Activated T-cell treated with anti-CD3 and anti-CD28 coated beads, Interleukin-2, amount 50 U/mL, for 72 hours (primary cell): ENCODE data around the gene SCFD2. TPM values are rescaled to one million over a fixed set of nuclear protein-coding genes. Genes with fewer than 3 reads are reported as not detected.

Source experiments
- ATAC-seq, 2 donors: fragments of 150-1000 bp; cut with Tn5 transposase; replicated peaks in 1 of 2; 2 replicates each; pipeline ENCODE4 v1.10.0; 2021; ENCODE audit warnings: moderate library complexity in 2 of 2, mild to moderate bottlenecking in 1 of 2
- DNase-seq, 2 donors: peaks; one replicate each; pipeline ENCODE4 v3.0.0; 2021 to 2022; ENCODE audit warnings: mixed read lengths in 1 of 2
- H3K27ac Mint-ChIP-seq: one replicate; pipeline ENCODE4 v1.8.0; 2022; ENCODE audit warnings: mild to moderate bottlenecking, moderate library complexity, mixed read lengths
- H3K27me3 Mint-ChIP-seq: one replicate; pipeline ENCODE4 v1.8.0; 2022; ENCODE audit warnings: low read depth, mixed read lengths
- H3K36me3 Mint-ChIP-seq, 2 donors: one replicate each; pipeline ENCODE4 v1.8.0; 2022; ENCODE audit warnings: mixed read lengths in 2 of 2, mild to moderate bottlenecking in 1 of 2; ENCODE audit not compliant: insufficient read depth in 2 of 2
- H3K4me1 Mint-ChIP-seq: one replicate; pipeline ENCODE4 v1.8.0; 2022; ENCODE audit warnings: low read depth, mixed read lengths
- H3K4me3 Mint-ChIP-seq, 2 donors: one replicate each; pipeline ENCODE4 v1.8.0; 2022; ENCODE audit warnings: mild to moderate bottlenecking in 2 of 2, mixed read lengths in 2 of 2, moderate library complexity in 2 of 2
- H3K9me3 Mint-ChIP-seq, 2 donors: one replicate each; pipeline ENCODE4 v1.8.0; 2022; ENCODE audit warnings: mixed read lengths in 2 of 2
- total RNA-seq, 2 donors: library from RNA; stranded (reverse); gene quantifications; one replicate each; pipeline ENCODE4 v1.2.3, GENCODE V29; 2022

SCFD2 gene
- total RNA-seq, 2 donors from 2014 or later = 15.5 to 17.6 TPM

DNA sequence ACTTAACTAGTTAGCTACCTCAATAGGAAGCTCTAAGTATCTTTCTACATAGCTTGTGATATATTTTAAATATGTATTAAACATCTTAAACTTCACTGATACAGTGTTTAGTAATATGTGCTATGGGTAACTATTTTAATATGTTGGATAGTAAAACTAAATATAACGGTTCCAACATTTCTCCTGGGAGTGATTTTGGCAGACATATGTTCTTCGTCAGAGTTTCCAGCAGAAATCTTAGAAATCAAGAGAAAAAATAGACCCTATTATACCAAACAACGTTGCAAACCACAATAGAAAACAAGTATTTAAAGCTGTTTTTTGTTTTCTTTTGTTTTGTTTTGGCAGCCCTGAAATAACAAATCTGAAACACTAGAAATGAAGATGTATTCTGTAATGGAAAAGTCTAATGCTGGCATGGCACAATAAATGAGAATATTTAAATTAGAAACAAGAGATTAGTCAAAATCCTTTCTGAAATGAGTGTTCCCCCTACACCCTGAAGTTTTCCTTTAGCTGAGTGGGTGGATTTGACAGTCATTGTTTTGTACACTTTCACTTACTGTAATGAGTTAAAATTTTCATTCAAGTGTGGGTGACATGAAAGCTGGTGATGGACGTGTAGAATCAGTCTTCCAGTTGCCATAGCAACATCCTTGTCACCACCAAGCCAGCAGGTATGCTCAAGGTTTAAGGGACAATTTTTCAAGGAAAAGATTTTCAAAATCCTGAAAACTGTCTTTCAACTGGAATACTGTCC, 233.5 kb downstream of the SCFD2 start:
- H3K27ac Mint-ChIP-seq = peak overlapping the region; percentile 97
- H3K4me3 Mint-ChIP-seq = peak overlapping the region; percentile 39 to 69
- H3K9me3 Mint-ChIP-seq = peaks cover 3% of the 10 kb centered on the region in 2 donors
- peaks cover 39% of the 10 kb centered on the region for H3K4me1 Mint-ChIP-seq
- peaks cover 7 to 22% of the 10 kb centered on the region in 2 donors for H3K36me3 Mint-ChIP-seq
- ATAC-seq (peak; percentile 85 to 91), DNase-seq (peak; percentile 32 to 48)
- H3K27me3 Mint-ChIP-seq = no peaks in the 10 kb centered on the region

GRCh38 chr4:53131562-53131925, 234.3 kb downstream of the SCFD2 start:
- Mint-ChIP-seq H3K27me3 (no peaks in the 10 kb centered on the region), H3K36me3 (peaks cover 7 to 22% of the 10 kb centered on the region in 2 donors), H3K27ac (peak overlapping the region; percentile 43), H3K9me3 (peaks cover 3% of the 10 kb centered on the region in 2 donors), H3K4me3 (peak overlapping the region in 1 of 2 donors; percentile 65), H3K4me1 (peaks cover 34% of the 10 kb centered on the region)
- no peak for DNase-seq
- no peak for ATAC-seq

DNA sequence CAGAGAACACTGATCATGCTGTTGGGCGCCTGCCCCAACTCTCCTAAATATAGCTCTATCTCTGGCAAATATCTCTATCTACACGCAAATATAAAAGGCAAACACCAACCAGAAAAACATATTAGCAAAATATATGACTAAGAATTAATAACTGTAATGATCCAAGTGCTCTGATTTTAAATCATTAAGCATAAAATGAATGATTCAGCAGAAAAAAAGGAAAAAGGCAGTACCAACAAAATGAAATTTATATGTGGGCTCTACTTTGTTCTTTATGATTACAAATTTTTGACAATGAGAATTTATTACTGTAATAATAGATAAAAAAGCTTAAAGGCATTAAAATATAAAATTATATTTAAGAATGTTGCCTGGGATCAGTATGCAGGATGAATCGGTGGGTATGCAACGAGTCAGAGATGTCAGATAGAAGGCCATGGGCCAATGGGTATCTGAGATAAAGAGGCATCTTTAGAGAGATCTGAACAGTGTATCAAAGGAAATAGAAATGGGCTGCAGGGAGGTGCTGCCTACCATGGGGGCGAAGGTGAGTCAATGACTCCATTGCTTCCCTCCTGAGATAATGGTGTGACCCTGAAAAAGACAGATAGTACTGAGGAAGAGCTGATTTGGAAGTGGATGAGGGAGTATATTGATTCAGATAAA, 234.8 kb downstream of the SCFD2 start:
- peak; percentile 27 to 35 for ATAC-seq
- peak overlapping the region; percentile 43 for H3K27ac Mint-ChIP-seq
- peaks cover 34% of the 10 kb centered on the region for H3K4me1 Mint-ChIP-seq
- peak in 1 of 2 donors; percentile 5 for DNase-seq
- H3K9me3 Mint-ChIP-seq = peaks cover 3% of the 10 kb centered on the region in 2 donors
- H3K27me3 Mint-ChIP-seq = no peaks in the 10 kb centered on the region
- H3K36me3 Mint-ChIP-seq = peaks cover 7 to 22% of the 10 kb centered on the region in 2 donors
- peak overlapping the region; percentile 17 to 65 for H3K4me3 Mint-ChIP-seq

- Mint-ChIP-seq H3K4me1 (peaks cover 31% of the 10 kb centered on the region), H3K27ac (no peak overlapping the region), H3K36me3 (peaks cover 7 to 14% of the 10 kb centered on the region in 2 donors), H3K9me3 (peaks cover 3% of the 10 kb centered on the region in 2 donors), H3K27me3 (no peaks in the 10 kb centered on the region), H3K4me3 (no peak overlapping the region)
- ATAC-seq = no peak
- no peak for DNase-seq
Observed at GRCh38 chr4:53128706-53129357, 237.0 kb downstream of the SCFD2 start.

- H3K9me3 Mint-ChIP-seq = peaks cover 3% of the 10 kb centered on the region in 2 donors
- H3K27ac Mint-ChIP-seq = no peak overlapping the region
- H3K27me3 Mint-ChIP-seq = no peaks in the 10 kb centered on the region
- DNase-seq (no peak), ATAC-seq (no peak)
- H3K4me3 Mint-ChIP-seq = no peak overlapping the region
- peaks cover 29% of the 10 kb centered on the region for H3K4me1 Mint-ChIP-seq
- H3K36me3 Mint-ChIP-seq = peaks cover 7 to 12% of the 10 kb centered on the region in 2 donors
Observed at GRCh38 chr4:53128231-53128630, 237.6 kb downstream of the SCFD2 start.

DNA sequence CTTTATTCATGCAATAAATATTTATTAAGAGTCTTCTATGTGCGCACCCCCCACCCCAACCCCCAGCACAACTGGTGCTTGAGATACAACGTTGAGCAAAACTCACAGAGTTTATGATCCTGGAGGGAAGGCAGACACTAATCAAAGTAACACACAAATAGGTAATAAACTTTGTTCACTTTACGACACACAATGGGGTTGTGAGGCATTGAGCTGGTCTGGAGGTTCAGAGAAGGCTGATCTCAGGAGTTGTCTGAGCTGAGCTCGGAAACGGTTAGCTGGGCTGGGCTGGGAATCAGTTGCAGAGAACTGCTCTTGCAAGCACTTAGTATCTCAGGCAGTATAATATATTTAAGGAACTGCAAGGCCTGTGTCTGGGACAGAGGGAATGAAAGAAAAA, 238.5 kb downstream of the SCFD2 start:
- Mint-ChIP-seq H3K27ac (no peak overlapping the region), H3K27me3 (no peaks in the 10 kb centered on the region), H3K4me1 (peaks cover 22% of the 10 kb centered on the region), H3K4me3 (no peak overlapping the region), H3K36me3 (peaks cover 2 to 5% of the 10 kb centered on the region in 2 donors), H3K9me3 (peaks cover 0 to 3% of the 10 kb centered on the region in 2 donors)
- no peak for DNase-seq
- ATAC-seq = no peak

- DNase-seq = no peak
- no peaks in the 10 kb centered on the region for H3K27me3 Mint-ChIP-seq
- no peak overlapping the region for H3K4me3 Mint-ChIP-seq
Observed at GRCh38 chr4:53126099-53126498, 239.8 kb downstream of the SCFD2 start.

DNA sequence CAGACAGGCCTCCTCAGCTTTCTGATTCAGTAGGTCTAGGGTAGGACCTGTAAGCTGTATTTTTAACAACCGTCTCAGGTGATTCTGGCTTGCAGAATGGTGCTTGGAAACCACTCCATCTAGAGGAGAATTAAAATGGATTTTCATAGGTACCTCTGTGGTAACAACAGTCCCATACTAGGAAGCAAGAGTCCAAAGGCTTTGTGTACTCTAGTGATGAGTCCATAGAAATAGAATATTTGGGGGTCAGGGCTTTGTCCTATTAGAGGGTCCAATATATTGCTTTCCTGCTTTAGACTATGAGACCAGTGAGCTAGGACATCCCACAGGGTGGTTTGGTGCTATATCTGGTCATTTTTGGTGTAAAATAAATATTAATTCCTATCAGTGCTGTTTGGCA, 242.0 kb downstream of the SCFD2 start:
- no peak for ATAC-seq
- Mint-ChIP-seq H3K4me1 (no peaks in the 10 kb centered on the region), H3K27ac (no peak overlapping the region), H3K4me3 (no peak overlapping the region), H3K9me3 (no peaks in the 10 kb centered on the region), H3K27me3 (no peaks in the 10 kb centered on the region), H3K36me3 (no peaks in the 10 kb centered on the region)
- DNase-seq = no peak

More at GRCh38 chr4:53126099-53126498, 239.8 kb downstream of the SCFD2 start:
- Mint-ChIP-seq H3K9me3 (no peaks in the 10 kb centered on the region), H3K27ac (no peak overlapping the region), H3K36me3 (peaks cover under 1 to 2% of the 10 kb centered on the region in 2 donors), H3K4me1 (peaks cover 10% of the 10 kb centered on the region)
- no peak for ATAC-seq

DNA sequence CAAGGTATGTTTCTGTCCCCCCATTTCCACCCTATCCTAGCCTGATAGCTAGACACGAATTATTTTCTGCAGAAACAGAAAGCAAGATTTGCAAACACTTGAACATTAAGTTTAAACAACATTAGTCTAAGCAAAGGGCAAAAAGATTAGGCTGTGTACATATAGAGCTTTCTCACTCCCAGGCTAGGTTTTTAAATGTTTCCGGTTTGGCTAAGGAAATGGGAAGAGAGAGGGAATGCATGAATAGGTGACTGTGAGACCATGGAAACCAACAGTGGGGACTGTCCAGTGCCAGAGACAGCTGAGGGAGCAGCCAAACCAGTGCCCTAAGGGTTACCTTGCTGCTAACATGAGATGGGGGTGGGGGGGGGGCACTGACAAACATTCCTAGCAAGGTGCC, 242.7 kb downstream of the SCFD2 start:
- no peaks in the 10 kb centered on the region for H3K27me3 Mint-ChIP-seq
- H3K4me3 Mint-ChIP-seq = no peak overlapping the region
- H3K36me3 Mint-ChIP-seq = no peaks in the 10 kb centered on the region
- ATAC-seq (no peak), DNase-seq (no peak)
- no peaks in the 10 kb centered on the region for H3K4me1 Mint-ChIP-seq
- no peak overlapping the region for H3K27ac Mint-ChIP-seq
- no peaks in the 10 kb centered on the region for H3K9me3 Mint-ChIP-seq

DNA sequence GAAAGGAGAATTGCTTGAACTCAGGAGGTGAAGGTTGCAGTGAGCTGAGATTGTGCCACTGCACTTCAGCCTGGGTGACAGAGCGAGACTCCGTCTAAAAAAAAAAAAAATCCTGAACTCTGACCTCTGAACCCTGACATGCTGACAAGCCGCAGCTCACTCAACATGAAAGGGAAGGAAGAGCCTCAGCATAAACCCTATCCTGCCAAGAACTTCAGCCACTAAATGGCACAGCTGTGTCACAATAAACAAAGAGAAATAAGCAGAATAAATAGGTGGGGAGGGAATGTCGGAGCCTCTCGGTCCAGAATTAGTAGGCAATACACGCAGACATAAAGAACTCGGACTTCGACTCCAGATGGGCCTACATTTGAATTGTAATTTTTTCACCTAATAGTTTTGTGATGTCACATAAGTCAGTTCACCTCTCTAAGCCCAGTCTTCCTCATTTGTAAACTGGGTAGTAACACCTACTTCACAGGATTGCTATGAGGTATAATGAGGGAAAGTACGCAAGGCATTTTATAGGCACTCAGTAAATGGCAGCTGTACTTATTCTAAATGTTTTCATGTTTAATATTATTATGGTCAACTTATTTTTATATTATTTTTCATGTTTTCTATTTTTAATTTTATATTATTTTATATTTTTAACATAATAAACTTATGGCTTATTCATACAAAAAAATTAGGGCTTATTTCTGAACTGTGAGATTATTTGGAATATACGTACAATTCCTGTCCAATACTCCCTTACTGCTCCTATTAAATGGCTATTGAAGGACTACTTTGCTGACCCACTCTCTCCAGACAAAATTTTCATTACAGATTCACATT, 243.4 kb downstream of the SCFD2 start:
- H3K27me3 Mint-ChIP-seq = no peaks in the 10 kb centered on the region

DNA sequence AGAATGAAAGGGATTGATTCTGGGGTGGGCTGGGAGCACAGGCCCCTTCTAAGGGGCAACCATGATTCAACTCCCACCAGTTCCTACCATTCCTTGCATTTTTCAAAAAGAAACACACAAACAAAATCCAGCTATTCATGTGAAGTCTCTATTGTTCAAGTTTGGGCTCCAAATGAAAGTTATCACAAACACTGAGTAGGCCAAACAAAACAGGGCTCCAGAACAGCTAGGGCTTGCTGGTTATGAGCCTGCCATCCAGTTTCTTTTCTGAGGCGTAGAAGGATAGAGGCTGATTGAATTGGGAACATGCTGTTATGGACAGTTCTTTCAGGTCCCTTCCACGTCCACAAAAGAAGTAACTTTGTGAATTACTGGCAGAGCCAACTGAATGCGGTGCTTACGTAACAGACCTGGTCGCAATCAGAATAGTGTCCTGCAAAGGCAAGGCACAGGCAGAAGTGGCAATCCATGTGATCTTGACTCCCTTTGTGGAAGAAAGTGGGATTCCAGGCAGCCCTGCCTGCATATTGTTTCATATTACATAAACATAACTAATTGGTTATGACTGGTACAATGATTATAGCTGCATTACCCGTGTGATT, 244.5 kb downstream of the SCFD2 start:
- H3K4me1 Mint-ChIP-seq = peaks cover 7% of the 10 kb centered on the region
- H3K9me3 Mint-ChIP-seq = no peaks in the 10 kb centered on the region
- no peak overlapping the region for H3K27ac Mint-ChIP-seq
- H3K27me3 Mint-ChIP-seq = no peaks in the 10 kb centered on the region
- DNase-seq (no peak), ATAC-seq (no peak)
- H3K36me3 Mint-ChIP-seq = peaks cover 0 to under 1% of the 10 kb centered on the region in 2 donors
- H3K4me3 Mint-ChIP-seq = no peak overlapping the region

More for the DNA sequence above, 243.4 kb downstream of the SCFD2 start:
- H3K9me3 Mint-ChIP-seq = no peaks in the 10 kb centered on the region
- no peaks in the 10 kb centered on the region for H3K4me1 Mint-ChIP-seq
- H3K4me3 Mint-ChIP-seq = no peak overlapping the region
- no peak overlapping the region for H3K27ac Mint-ChIP-seq
- ATAC-seq = no peak
- no peak for DNase-seq
- no peaks in the 10 kb centered on the region for H3K36me3 Mint-ChIP-seq

DNA sequence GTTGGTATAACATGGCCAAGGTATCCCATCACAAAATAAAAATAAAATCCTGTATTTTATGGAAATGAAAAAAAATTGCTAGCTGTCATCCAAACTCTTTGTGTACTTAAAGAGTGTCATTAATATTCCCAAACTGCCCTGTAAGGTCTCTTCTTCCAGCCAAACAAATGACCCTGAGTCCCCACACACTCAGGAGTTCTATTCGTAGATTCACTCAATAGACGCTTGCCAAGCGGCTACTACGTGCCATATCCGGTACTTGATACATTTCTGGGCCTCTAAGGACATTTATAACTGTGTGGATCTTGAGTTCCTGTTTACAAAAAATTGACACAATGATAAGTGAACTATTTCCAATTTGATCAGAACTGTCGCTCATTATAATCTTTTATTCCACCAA, 245.1 kb downstream of the SCFD2 start:
- Mint-ChIP-seq H3K27me3 (no peaks in the 10 kb centered on the region), H3K27ac (no peak overlapping the region), H3K4me1 (peaks cover 7% of the 10 kb centered on the region), H3K4me3 (no peak overlapping the region), H3K9me3 (no peaks in the 10 kb centered on the region), H3K36me3 (peaks cover 0 to 1% of the 10 kb centered on the region in 2 donors)
- ATAC-seq (no peak), DNase-seq (no peak)
